GM12875 (cell line): ENCODE results near the gene RBL1.

ENCODE experiments used
- H3K4me3 ChIP-seq: one replicate; pipeline ENCODE4 v1.5.1; 2011; ENCODE audit warnings: low read depth, low read length, control low read depth
- CTCF ChIP-seq: IDR thresholded peaks from 2 replicates; pipeline ENCODE4 v1.5.1; 2011; ENCODE audit warnings: low read depth, mild to moderate bottlenecking, control low read depth, inconsistent platforms, low read length, moderate library complexity, borderline replicate concordance; ENCODE audit not compliant: insufficient read depth

Gene RBL1

GRCh38 chr20:37096415-37097041 lies 731 bp upstream of the RBL1 start:
- no peak for TF ChIP-seq CTCF
- H3K4me3 ChIP-seq = peak overlapping the region; percentile 57

- no peak for TF ChIP-seq CTCF
- H3K4me3 ChIP-seq = peak overlapping the region; percentile 57
Observed at GRCh38 chr20:37095108-37095598, 644 bp downstream of the RBL1 start.

DNA sequence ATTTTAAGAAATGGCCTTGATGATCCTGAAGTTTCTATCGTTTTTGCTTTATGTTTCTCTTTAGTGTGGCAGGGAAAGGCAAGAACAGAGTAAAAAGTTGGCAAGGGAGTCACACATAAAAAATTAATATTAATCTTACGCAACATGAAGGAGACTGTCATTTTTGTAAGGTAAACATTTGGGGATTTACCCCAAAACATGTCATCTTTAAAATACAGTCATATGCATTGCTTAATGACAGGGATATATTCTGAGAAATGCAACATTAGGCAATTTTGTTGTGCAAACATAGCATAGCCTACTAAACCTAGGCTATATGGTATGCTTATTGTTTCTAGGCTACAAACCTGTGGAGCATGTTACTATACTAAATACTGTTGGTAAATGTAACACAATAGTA lies 5.4 kb downstream of the RBL1 start:
- TF ChIP-seq CTCF = no peak
- H3K4me3 ChIP-seq = no peak overlapping the region

- no peak overlapping the region for H3K4me3 ChIP-seq
- TF ChIP-seq CTCF = peak; percentile 54; the same call in 1 of the 2 replicates
Observed at GRCh38 chr20:37081717-37082289, 14.0 kb downstream of the RBL1 start.

DNA sequence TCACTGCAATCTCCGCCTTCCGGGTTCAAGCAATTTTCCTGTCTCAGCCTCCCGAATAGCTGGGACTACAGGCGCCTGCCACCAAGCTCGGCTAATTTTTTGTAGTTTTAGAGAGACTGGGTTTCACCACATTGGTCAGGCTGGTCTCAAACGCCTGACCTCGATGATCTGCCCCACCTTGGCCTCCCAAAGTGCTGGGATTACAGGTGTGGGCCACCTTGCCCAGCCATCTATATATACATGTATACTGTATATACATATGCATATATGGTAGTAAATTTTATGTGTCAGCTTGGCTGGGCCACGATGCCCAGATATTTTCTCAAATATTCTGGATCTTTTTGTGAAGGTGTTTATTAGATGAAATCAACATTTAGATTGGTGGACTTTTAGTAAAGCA lies 18.8 kb downstream of the RBL1 start:
- no peak overlapping the region for H3K4me3 ChIP-seq
- no peak for TF ChIP-seq CTCF

DNA sequence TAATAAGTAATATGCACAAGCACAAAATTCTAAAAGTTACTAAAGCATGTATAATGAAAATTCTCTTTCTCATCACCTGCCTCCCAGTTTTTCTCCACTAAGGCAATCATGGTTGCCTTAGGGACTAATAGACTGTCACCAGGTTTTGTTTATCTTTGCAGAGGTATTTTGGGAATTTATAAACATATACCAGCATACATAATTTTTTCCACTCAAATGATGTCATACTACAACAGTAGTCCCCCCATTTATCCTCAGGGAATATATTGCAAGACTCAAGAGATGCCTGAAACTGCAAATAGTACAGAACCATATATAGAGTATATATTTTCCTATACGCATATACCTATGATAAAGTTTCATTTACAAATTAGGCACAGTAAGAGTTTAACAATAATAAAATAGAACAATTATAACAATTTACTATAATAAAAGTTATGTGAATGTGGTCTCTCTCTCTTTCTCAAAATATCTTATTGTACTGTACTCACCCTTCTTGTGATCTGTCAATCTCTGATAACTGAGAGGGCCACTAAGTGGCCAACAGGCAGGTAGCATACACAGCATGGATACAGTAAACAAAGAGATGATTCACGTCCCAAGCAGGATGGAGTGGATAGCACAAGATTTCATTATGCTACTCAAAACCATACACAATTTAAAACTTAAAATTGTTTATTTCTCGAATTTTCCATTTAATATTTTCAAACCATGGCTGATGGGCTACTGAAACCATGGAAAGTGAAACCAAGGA lies 19.7 kb downstream of the RBL1 start:
- H3K4me3 ChIP-seq = no peak overlapping the region
- no peak for TF ChIP-seq CTCF
